Endothelial cell of umbilical vein (primary cell): ENCODE data around the gene ANKDD1B.

ENCODE experiments used
- EZH2 ChIP-seq: IDR thresholded peaks from 2 replicates; pipeline ENCODE4 v1.6.1; 2012; ENCODE audit warnings: borderline replicate concordance, low read depth, mild to moderate bottlenecking, moderate library complexity, low read length, inconsistent platforms; ENCODE audit not compliant: severe bottlenecking
- FOS ChIP-seq: IDR thresholded peaks from 2 replicates; pipeline ENCODE4 v1.6.1; 2011; ENCODE audit warnings: mild to moderate bottlenecking, low read length, moderate library complexity, borderline replicate concordance; ENCODE audit not compliant: insufficient read depth
- JUN ChIP-seq: IDR thresholded peaks from 2 replicates; pipeline ENCODE4 v1.6.1; 2011; ENCODE audit warnings: borderline replicate concordance, low read depth; ENCODE audit not compliant: insufficient read length, insufficient read depth
- MYC ChIP-seq: IDR thresholded peaks from one replicate; pipeline ENCODE4 v1.6.1; 2011; ENCODE audit warnings: mild to moderate bottlenecking, low read depth, low read length
- POLR2A ChIP-seq: IDR thresholded peaks from 2 replicates; pipeline ENCODE4 v1.6.1; 2012; ENCODE audit warnings: low read depth, mild to moderate bottlenecking, control low read depth, low read length
- POLR2AphosphoS5 ChIP-seq: IDR thresholded peaks from 2 replicates; pipeline ENCODE4 v1.6.1; 2012; ENCODE audit warnings: low read depth, mild to moderate bottlenecking, control low read depth, low read length, moderate library complexity; ENCODE audit not compliant: insufficient read depth
- TF ChIP-seq, protein P1 (sequence below), 2 donors: IDR thresholded peaks; 1 replicate in 1 of 2; 2 replicates in 1 of 2; pipeline ENCODE4 v1.5.1; 2011; ENCODE audit warnings: low read length in 2 of 2, mild to moderate bottlenecking in 2 of 2, moderate library complexity in 2 of 2, control low read depth in 1 of 2, inconsistent platforms in 1 of 2, low read depth in 1 of 2; ENCODE audit not compliant: insufficient read depth in 1 of 2; ENCODE audit errors: extremely low read depth in 1 of 2
- TF ChIP-seq, protein P2 (sequence below): IDR thresholded peaks from 2 replicates; pipeline ENCODE4 v1.6.1; 2011; ENCODE audit not compliant: insufficient read depth, insufficient read length

GRCh38 chr5:75640826-75641225, 29.6 kb downstream of the ANKDD1B start:
- TF ChIP-seq, protein P1, sequence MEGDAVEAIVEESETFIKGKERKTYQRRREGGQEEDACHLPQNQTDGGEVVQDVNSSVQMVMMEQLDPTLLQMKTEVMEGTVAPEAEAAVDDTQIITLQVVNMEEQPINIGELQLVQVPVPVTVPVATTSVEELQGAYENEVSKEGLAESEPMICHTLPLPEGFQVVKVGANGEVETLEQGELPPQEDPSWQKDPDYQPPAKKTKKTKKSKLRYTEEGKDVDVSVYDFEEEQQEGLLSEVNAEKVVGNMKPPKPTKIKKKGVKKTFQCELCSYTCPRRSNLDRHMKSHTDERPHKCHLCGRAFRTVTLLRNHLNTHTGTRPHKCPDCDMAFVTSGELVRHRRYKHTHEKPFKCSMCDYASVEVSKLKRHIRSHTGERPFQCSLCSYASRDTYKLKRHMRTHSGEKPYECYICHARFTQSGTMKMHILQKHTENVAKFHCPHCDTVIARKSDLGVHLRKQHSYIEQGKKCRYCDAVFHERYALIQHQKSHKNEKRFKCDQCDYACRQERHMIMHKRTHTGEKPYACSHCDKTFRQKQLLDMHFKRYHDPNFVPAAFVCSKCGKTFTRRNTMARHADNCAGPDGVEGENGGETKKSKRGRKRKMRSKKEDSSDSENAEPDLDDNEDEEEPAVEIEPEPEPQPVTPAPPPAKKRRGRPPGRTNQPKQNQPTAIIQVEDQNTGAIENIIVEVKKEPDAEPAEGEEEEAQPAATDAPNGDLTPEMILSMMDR (IDR thresholded peaks at IDR 0.05; ENCODE audit: extremely low read depth in 1 of 2, insufficient read depth in 1 of 2, low read depth in 1 of 2, low read length in 2 of 2), result no peak
- TF ChIP-seq MYC (no peak), FOS (no peak), POLR2A (no peak), EZH2 (no peak), POLR2AphosphoS5 (no peak), JUN (no peak)
- TF ChIP-seq, protein P2, sequence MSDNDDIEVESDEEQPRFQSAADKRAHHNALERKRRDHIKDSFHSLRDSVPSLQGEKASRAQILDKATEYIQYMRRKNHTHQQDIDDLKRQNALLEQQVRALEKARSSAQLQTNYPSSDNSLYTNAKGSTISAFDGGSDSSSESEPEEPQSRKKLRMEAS, result no peak
